ENCODE measurements around the gene TOP1. TPM values are rescaled to one million over a fixed set of nuclear protein-coding genes. Genes with fewer than 3 reads are reported as not detected.
A peak's percentile ranks its signal among the peaks of the same experiment; 100 is the strongest.

TOP1 gene
- total and polyA plus RNA-seq, 9 of the 15 experiments (the other 6 are each of a cell fraction or from before 2014, with no cell fraction given): 26.4 to 127 (median 39.6) TPM

GRCh38 chr20:41007481-41007880, 21.1 kb upstream of the TOP1 start (continued):
- TF ChIP-seq PRDM10 (IDR thresholded peaks at IDR 0.05; ENCODE audit: partially characterized antibody): peak; percentile 82

- CTCF ChIA-PET (ENCODE audit: low intra/inter-chr PET ratio): interaction anchor here (1.2 kb wide), 1 partner anchor 20 kb away, joined by 4 read pairs; no protein-coding TSS in a partner anchor
- 4% methylated on average over 3 of the region's 3 CpGs for WGBS (ENCODE audit: insufficient coverage, low coverage, missing lambda C conversion rate)
Observed at GRCh38 chr20:41009946-41010345, 18.7 kb upstream of the TOP1 start.

More at GRCh38 chr20:41009946-41010345, 18.7 kb upstream of the TOP1 start:
- intact Hi-C loops (cut with micrococcal nuclease): no loop called here
- Histone ChIP-seq H3K36me3 (ENCODE audit: control insufficient read depth, insufficient read depth, low read length) (no peaks in the 10 kb centered on the region), H3K9ac (ENCODE audit: insufficient read depth in 1 of 2, low read depth in 2 of 2, low read length in 2 of 2) (peak overlapping the region in 1 of 2 experiments; percentile 23; a peak in 1 of 4 replicates), H3K4me3 (no peak overlapping the region), H3K27me3 (ENCODE audit: control insufficient read depth in 2 of 2, insufficient read depth in 2 of 2, low read length in 2 of 2) (no peaks in the 10 kb centered on the region), H3K79me2 (ENCODE audit: control insufficient read depth, insufficient read depth, low read length) (no peaks in the 10 kb centered on the region), H3K27ac (ENCODE audit: extremely low read depth, low read depth, low read length) (peak overlapping the region; percentile 27; the same call in 1 of the 3 replicates), H3K9me3 (replicated peaks; ENCODE audit: control insufficient read depth, insufficient read depth, low read depth, low read length) (0 out of 2 replicates have a peak, but pooled peaks cover 2% of the 10 kb centered on the region), H3K9me1 (ENCODE audit: control insufficient read depth, insufficient read depth, low read length) (no peaks in the 10 kb centered on the region), H2AFZ (ENCODE audit: low read depth, low read length) (peak overlapping the region; percentile 56), H3K4me2 (ENCODE audit: insufficient read depth, low read length) (no peak overlapping the region; the same call in 1 of the 2 replicates), H3K4me1 (replicated peaks in 1 of 2; ENCODE audit: control insufficient read depth in 2 of 2, insufficient read depth in 2 of 2, low read length in 2 of 2) (peaks cover 27 to 39% of the 10 kb centered on the region in 2 experiments), H4K20me1 (replicated peaks; ENCODE audit: control insufficient read depth, insufficient read depth, low read length) (no peaks in the 10 kb centered on the region)
- ATAC-seq: peak; percentile 29
- DNase-seq (ENCODE audit: extremely low read depth in 1 of 4, low spot score in 3 of 4): peak in 1 of 4 experiments; percentile 30
- no TSS peak for BruUV-seq (replicated peaks)
- POLR2A ChIA-PET: interaction anchor here (0.5 to 1.6 kb wide), 6 partner anchors 13 to 434 kb away, joined by 3 to 6 read pairs (median 4); partner anchors contain the start of gene TOP1
- FAIRE-seq: peak; percentile 29
- TF ChIP-seq TCF3 (CRISPR knock-in tag; IDR thresholded peaks at IDR 0.05) (peak; percentile 32; the same call in 1 of the 2 replicates), SAFB (IDR thresholded peaks at IDR 0.05; ENCODE audit: borderline replicate concordance, low read depth, low read length) (no peak), ZNF134 (CRISPR knock-in tag; conservative IDR thresholded peaks at IDR 0.05) (no peak), DPF2 (IDR thresholded peaks at IDR 0.05) (0 out of 2 replicates have a peak, but pooled peaks have one; percentile 25), CTCFL (IDR thresholded peaks at IDR 0.05; ENCODE audit: borderline replicate concordance, insufficient read depth, low read depth, low read length, poor library complexity, severe bottlenecking) (no peak), ARID1B (IDR thresholded peaks at IDR 0.05) (peak; percentile 72), CBFA2T3 (IDR thresholded peaks at IDR 0.05) (peak; percentile 64), SPI1 (IDR thresholded peaks at IDR 0.05; ENCODE audit: borderline replicate concordance, low read depth, low read length) (no peak), TCF7L2 (IDR thresholded peaks at IDR 0.05; ENCODE audit: low read depth, low read length) (no peak), CBFA2T2 (conservative IDR thresholded peaks at IDR 0.05) (peak; percentile 23; the same call in 1 of the 2 replicates)
- in situ Hi-C loops (cut with MboI): no loop called here
